DLD1 (cell line): ENCODE data around the gene ENTPD3.

ENCODE experiments used
- in situ Hi-C: cut with HindIII; loops from 2 replicates; pipeline ENCODE4 v1.10.0; 2017; ENCODE audit warnings: low sequenced_read_pairs

ENTPD3 gene, protein sequence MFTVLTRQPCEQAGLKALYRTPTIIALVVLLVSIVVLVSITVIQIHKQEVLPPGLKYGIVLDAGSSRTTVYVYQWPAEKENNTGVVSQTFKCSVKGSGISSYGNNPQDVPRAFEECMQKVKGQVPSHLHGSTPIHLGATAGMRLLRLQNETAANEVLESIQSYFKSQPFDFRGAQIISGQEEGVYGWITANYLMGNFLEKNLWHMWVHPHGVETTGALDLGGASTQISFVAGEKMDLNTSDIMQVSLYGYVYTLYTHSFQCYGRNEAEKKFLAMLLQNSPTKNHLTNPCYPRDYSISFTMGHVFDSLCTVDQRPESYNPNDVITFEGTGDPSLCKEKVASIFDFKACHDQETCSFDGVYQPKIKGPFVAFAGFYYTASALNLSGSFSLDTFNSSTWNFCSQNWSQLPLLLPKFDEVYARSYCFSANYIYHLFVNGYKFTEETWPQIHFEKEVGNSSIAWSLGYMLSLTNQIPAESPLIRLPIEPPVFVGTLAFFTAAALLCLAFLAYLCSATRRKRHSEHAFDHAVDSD

DNA sequence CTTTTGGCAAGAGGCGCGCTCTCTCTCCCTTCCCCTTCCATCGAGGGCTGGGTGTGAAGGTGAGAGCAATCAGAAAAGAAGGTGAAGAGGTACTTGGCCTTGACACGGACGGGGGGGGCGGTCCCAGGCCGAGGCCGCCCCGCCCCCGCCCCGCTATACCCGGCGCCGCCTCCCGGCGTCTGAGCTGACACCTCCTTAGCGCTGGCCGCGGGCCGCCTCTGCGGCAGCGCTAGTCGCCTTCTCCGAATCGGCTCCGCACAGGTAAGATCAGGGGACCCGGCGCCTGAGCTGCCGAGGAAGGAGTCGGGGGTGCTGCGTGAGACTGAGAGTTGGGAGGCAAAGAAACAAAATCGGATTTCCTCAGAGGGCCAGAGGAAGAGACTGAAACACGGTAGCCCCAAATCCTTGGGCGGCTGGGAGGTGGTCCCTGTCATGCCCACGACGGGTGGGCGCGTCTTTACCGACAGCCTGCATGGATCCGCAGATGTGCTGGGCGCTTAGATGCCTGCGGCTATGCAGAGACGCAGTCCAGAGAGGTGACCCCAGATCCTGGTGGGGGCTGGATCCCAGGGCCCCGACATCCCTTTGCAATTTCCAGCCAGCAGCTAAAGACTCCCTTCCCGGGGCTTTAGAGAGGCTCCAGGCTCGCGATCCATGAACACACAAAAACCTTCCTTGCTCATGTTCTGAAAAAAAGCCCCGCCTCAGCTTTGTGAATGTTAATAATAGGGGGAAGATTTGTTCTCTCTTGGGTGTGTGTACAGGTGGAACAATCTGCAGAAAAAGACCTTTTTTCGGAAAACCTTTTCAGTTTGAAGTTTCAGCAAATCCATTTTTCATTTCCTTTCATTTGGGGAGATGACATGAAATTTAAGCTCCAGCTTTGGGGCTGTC is at the start of gene ENTPD3:
Gene ENTPD3, plus strand, starts transcription at position 184 of the 894 bp plus-strand sequence. CDS start 874 bp downstream, outside the sequence.
- in situ Hi-C loops = no loop called here

DNA sequence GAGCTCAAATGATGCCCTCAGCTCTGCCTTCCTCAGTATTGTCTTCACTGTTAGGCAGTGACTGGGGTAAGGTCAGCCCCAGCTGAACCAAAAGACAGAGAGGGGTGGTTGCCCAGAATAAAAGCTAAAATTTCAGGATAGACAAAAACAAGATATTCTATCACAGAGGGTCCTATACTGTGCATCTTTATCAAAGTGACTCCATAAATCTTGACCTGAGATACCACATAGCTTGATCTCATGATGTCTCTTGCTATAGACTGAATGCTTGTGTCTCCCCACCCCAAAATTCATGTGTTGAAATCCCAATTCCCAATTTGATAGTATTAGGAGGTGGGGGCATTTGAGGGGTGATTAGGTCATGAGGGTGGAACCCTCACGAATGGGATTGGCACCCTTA is 47.1 kb upstream of the ENTPD3 start:
- in situ Hi-C loops = no loop called here

DNA sequence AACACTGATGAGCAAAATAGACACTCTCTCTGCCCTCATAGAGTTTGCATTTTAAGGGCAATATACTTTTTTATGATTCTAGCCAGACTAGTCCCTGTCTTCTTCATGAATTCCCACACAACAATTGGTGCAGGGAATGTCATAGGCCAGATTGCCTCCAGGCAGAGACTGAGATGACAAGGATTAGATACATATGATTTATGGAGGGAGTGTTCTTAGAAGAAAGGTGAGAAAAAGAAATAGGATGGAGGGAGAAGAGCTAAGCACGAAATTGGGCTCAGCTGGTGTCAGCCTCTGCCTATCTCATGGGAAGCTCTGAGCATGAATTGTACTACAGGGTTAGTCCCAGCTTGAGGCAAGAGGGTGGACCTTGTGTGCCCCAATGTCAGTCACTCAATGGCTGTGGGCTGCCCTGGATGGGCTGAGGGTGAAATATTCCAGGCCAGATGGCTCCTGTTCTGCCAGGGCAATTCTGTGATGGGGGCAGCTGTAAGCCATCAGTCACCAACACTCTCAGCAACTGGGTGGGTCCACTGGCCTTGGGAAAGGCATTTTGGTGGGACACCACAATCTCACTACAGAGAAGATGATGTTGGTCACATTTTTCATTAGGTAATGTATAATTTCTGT is 46.3 kb upstream of the ENTPD3 start:
- in situ Hi-C loops = no loop called here

DNA sequence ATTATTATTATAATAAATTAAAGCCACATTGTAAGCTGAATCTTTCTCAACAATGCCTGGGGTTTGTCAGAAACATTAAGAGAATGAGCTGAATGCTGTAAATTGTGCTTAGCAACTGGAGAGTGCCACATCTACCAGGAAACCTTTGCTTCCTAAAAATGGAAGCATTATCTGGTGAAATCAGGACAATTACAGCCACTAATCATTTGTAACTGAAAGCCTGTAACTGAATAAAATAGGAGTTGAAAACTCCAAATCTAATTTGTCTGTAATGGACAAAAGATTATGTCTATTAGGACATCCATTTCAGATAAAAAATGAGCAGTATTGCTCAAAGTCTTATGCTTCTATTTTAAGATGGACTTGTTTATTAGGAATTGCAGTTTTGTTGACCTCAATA is 45.3 kb upstream of the ENTPD3 start:
- in situ Hi-C loops = no loop called here

DNA sequence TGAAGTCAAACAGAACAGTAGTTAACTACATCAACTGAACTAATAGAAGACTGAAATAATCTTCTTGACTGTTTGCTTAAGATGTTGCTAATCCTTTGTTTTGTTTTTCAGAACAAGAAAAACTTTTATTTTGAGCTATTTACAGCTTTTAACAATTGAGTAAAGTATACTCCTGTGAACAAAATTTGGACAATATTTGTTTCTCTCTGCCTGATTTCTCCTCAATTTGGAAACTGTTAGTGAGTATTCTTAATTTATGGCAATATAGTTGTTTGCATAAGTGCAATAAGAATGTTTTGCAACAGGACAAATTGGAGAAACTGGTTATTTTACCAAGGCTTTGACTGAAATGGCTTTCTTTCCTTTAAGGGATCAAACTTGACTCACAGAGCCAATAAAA is 36.5 kb upstream of the ENTPD3 start:
- in situ Hi-C loops = no loop called here

DNA sequence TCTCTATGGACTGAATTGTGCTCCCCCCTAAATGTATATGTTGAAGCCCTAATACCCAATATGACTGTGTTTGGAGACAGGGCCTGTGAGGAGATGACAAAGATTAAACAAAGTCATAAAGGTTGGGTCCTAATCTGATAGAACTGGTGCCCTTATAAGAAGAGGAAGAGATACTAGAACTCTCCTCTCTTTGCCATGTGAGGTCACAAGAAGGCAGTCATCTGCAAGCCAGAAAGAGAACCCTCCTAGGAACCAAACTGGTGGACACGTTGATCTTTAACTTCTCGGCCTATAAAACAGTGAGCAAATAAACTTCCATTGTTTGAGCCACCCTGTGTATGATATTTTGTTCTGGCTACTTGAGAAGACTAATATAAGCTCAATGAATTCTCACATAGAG is 31.6 kb upstream of the ENTPD3 start:
- in situ Hi-C loops = no loop called here

DNA sequence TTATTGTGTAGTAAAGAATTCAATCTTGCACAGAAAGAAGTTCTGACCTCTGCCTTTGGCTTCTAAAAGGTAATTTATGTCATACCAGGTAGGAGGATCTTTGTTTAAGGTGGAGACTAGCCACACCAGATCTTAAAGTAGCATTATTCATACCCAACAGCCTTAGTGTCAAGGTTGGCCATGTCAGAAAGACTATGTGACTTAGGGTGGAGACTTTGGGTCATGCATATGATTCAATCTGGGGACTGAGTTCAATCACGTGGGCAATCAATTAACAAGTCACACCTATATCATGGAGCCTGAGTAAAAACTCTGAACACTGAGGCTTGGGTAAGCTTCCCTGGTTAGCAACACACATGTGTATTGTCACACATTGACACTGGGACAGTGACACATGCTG is 28.5 kb upstream of the ENTPD3 start:
- in situ Hi-C loops = no loop called here

DNA sequence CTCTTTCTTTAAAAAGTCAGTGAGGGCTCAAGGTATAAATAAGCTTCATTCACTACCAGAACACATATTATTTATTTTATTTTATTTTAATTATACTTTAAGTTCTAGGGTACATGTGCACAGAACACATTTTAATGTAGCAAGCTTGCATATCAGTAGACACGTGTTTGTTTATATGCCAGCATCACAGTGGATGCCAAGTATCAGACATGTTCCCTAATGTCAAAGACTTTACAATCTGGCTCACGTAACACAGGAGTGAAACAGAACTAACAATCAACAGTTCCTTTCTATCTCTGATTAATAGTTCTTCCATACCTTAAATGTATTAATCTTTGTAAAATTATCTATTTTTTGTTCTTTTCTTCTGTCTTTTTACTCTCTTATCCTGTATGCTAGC is 23.3 kb upstream of the ENTPD3 start:
- in situ Hi-C loops = no loop called here

DNA sequence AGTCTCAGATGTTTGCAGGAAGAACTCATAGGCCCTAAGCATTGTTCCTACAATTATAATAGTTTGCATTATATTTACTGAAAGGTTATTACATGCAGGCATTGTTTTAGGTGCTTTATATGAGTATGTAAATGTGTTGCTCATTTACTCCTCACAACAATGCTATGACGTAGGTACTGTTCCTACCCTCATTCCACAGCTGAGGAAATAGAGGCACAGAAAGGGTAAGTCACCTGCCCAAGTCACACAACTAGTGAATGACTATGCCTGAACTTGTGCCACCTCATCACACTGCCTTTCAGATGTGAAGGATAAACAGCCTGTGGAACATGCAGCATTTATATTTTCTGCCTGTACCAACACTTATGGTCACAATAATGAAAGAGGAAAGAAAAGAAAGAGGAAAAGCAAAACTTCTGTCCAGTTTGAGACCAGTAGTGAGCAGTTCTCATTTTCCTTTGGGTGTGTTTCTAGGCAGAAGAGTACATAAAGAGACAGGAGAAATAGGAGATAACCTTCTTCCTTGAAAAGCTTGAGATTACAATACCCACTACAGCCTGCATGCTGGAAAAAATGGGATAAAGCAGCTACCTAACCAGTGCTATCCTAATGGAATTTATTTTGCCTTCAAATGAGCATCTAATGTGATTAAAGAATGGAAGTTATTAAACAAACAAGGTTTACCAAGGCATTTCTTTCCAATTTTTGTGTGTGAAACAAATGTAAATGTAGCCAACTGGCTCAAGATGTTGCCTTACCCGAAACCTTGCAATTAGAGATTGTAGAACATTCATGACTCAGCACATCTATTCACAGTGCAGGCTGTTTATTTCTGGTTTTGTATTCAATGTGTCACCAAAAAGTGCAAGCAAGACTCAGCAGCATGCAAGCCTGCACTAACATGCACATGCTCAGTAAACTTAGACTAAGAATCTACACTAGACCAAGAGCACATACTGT is 20.5 kb upstream of the ENTPD3 start:
- in situ Hi-C loops = no loop called here

DNA sequence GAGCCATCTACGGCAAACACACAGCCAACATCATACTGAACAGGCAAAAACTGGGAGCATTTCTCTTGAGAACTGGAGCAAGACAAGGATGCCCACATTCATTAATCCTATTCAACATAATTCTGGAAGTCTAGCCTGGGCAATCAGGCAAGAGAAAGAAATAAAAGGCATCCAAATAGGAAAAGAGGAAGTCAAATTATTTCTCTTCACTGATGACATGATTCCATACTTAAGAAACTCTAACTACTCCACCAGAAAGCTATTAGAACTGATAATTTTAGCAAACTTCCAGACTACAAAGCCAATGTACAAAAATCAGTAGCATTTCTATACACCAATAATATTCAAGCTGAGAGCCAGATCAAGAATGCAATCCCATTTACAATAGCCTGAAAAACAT is 17.3 kb upstream of the ENTPD3 start:
- in situ Hi-C loops = no loop called here

DNA sequence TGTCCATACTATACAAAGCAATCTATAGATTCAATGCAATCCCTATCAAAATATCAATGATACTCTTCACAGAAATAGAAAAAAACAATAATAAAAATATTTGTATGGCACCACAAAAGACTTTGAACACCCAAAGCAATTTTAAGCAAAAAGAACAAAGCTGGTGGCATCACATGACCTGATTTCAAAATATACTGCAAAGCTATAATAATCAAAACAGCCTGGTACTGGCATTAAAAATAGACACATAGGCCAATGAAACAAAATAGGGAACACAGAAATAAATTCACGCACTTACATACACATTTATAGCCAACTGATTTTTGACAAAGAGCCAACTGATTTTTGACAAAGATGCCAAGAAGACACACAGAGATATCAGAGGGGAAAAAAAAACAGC is 9.2 kb upstream of the ENTPD3 start:
- in situ Hi-C loops = no loop called here

DNA sequence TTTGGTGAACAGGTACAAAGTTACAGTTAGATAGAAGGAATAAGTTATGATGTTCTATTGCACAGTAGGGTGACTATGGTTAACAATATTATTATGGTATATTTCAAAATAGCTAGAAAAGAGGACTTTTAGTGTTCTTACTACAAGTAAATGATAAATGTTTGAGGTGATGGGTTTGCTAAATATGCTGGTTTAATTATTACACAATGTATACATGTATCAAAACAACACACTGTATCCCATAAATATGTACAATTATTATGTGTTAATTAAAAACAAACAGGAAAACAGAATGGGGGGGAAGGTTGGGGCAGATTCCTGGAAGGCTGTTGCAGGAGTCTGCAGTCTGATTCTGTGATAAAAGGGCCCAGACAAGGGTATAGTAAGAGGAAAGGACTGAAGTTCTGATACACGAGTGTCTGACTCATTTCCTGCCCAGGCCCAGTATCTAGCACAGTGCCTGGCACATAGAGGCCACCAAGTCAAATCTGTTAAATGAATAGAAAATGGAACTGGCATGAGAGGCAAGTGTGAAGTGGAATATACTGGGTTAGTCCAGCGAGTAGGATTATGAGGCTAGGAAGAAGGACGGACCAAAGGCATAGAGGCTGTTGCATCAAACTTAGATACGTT is 7.2 kb upstream of the ENTPD3 start:
- in situ Hi-C loops = no loop called here

DNA sequence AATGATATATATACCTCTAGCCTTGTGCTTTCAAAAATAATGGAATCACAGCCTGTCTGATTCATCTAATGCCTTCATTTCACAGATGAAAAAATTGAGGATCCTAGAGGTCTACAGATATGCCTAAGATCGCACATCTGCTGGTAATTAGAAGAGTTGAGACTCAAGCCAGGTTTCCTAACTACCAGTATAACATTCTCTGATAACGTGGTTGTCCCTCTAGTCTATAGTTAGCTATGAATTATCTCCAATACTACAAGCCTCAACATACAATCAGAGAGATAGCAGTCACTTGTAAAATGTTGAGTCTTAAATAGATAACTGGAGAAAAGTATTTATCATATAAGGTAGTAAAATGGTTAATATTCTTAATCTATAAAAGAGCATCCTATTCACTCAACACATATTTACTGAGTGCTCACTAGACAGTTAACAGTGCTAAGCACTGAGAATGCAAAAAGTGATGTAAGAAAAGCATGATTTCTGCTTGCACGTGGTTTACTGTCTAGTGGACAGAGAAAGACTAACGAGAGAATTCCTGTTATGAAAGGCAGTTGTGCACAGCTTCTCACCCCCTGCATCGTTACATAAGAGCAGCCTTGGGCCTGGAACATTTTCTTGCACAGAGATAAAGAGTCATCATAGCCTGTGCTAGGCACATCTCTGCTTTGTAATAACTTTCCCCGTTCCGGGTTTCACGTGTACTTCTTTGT is 4.9 kb upstream of the ENTPD3 start:
- in situ Hi-C loops = no loop called here

DNA sequence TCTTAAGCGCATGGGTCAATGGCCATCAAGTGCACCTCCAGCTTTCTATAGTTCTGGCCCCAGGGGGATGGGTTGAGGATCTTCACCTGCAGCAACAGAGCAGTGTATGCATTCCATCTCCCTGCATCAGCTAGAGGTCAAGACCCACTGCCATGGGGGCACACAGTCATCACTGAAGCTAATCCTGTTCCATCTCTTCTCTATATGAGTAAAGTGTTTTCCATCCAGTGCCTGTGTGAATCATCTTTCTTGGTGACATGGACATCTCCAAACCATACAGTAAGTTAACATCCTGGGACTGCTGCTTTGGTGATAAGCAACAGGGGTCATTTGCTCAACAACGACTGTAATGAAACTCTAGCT is 4.4 kb upstream of the ENTPD3 start:
- in situ Hi-C loops = no loop called here

DNA sequence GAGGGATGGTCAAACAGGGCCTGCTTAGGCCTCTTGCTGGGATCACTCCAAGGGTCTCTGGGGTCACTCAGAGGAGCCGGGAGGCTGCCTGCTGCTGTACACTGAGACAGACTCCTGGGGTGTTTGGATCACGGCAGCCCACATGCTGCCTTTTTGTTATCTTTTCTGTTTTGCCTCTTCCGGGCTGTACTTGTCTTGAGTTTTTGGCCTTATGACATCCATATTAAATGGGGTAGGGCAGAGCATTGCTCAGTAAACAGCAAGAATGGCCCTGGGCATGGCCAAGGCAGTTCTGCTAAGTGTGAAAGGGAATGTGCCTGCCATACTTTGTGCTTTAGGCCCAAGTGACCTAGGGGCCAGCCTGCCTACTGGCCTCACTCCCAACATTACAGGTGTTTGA is 771 bp upstream of the ENTPD3 start:
- in situ Hi-C loops = no loop called here

DNA sequence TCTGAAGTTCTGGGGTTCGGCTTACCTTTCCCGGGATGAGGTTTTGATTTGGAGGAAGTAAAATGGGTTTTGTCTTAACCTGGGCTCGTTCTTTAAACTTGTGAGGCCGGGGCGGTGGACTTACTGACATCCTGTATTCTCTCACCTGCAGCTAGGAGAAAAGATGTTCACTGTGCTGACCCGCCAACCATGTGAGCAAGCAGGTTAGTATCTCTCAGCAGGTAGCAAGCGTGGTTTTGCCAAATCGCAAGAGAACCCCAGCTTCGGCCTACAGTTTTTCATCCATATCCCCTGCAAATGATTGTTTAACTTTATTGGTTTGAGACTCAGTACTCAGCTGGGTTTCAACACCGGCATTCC is 891 bp downstream of the ENTPD3 start:
- in situ Hi-C loops = no loop called here

DNA sequence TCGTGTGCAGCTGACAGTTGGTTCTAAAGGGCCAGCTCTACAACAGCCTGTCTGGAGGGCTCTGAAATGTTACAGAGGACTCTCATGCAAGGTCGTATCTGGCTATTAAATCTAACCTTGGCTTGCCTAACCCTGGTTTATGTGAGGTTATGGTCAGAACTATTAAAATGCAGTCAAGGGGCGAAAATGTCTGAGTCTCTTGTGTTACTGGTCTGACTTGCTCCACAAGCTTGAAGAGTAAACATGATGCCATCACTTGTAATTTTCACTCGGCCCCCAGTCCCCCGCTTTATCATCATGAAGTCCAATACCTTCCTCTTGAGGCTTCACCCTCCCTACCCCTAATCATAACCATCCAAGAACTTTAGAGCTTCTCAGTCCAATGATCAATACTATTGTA is 9.4 kb downstream of the ENTPD3 start:
- in situ Hi-C loops = no loop called here

DNA sequence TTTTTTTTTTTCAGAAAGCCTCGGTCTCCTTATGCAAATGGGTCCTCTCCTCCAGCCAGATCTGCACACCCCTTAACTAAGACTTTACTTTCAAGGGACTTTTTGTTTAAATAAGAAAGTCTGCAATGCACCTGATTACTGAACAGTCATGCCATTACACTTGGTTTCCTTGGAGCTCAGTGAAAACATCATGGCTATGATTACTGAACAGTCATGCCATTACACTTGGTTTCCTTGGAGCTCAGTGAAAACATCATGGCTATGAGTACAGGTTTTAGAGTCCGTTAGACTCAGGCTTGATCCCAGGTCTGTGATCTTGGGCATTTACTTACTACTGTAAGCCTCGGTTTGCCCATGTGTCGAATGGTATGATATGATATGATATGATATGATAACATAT is 10.1 kb downstream of the ENTPD3 start:
- in situ Hi-C loops = no loop called here

DNA sequence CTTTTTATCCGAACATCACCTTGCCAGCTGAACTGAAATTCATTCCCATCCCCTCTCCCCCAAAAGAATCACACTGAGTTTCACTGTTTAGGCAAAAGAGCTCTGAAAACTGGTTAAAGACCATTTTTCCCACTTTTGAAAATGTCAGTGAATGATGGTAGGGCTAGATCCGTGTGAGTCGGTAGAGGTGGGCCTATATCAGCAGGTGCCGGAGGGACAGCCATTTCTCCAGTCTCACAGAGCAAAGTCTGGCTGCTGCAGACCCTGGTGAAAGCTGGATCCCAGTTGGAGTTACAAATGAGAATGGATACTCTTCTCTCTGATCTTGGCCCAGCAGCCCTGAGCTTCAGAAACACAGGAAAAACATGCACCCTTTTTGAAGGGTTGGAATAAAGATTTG is 10.9 kb downstream of the ENTPD3 start:
- in situ Hi-C loops = no loop called here
